Body of pancreas (tissue), 4 donors: ENCODE results near the gene INTS15.
"Not testable (repeated sequence)": the region's sequence is repeated elsewhere in the genome, so short reads cannot be mapped to it uniquely, and the experiment has no call there.

Experiments used
- POLR2A ChIP-seq, 3 donors: fragments of 450-650 bp; IDR thresholded peaks; one replicate each; pipeline ENCODE4 v1.6.1; 2016; ENCODE audit warnings: antibody characterized with exemption in 3 of 3, mild to moderate bottlenecking in 2 of 3
- TF ChIP-seq, protein P1 (sequence below), 7 experiments: fragments of 450-650 bp in 4 of 7; fragments of 200-600 bp in 3 of 7; sonication (generic) in 3 of 7; IDR thresholded peaks; one replicate each; pipeline ENCODE4 v1.5.1; 2016 to 2019; ENCODE audit warnings: antibody characterized with exemption in 7 of 7

- TF ChIP-seq, protein P1, sequence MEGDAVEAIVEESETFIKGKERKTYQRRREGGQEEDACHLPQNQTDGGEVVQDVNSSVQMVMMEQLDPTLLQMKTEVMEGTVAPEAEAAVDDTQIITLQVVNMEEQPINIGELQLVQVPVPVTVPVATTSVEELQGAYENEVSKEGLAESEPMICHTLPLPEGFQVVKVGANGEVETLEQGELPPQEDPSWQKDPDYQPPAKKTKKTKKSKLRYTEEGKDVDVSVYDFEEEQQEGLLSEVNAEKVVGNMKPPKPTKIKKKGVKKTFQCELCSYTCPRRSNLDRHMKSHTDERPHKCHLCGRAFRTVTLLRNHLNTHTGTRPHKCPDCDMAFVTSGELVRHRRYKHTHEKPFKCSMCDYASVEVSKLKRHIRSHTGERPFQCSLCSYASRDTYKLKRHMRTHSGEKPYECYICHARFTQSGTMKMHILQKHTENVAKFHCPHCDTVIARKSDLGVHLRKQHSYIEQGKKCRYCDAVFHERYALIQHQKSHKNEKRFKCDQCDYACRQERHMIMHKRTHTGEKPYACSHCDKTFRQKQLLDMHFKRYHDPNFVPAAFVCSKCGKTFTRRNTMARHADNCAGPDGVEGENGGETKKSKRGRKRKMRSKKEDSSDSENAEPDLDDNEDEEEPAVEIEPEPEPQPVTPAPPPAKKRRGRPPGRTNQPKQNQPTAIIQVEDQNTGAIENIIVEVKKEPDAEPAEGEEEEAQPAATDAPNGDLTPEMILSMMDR (IDR thresholded peaks at IDR 0.05) = not testable (repeated sequence)
- TF ChIP-seq POLR2A (IDR thresholded peaks at IDR 0.05) = not testable (repeated sequence)
These were observed 3.9 kb upstream of the INTS15 start for GRCh38 chr7:6585746-6586432.
